ENCODE data around the gene NDUFAF2. TPM values are rescaled to one million over a fixed set of nuclear protein-coding genes. Genes with fewer than 3 reads are reported as not detected.
"Not testable (repeated sequence)": the region's sequence is repeated elsewhere in the genome, so short reads cannot be mapped to it uniquely, and the experiment has no call there.

NDUFAF2 gene
- total RNA-seq, 1 donor from 2014 or later: 46.0 TPM

DNA sequence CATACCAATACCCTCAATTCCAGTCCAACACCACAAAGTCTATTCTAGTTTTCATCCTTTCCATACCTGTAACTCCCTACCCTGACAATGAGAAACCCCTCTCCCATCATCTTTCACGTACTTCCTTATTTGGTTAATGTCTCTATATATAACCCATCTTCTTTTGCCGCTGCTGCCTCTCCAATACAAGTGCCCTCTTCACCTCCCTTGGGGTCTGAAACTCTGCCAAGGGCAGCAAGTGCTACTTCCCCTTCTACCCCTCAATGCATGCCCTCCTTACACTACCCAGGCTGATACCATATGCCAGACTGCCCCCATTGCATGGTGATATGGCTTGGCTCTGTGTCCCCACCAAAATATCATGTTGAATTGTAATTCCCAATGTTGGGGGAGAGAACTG is 241.6 kb downstream of the NDUFAF2 start:
- Histone ChIP-seq H4K20me1 (ENCODE audit: insufficient read depth, low read length) (no peaks in the 10 kb centered on the region), H3K4me1 (ENCODE audit: insufficient read depth, low read length) (no peaks in the 10 kb centered on the region), H3K4me3 (ENCODE audit: insufficient read depth, low read depth, low read length) (no peak overlapping the region), H2AFZ (ENCODE audit: low read depth, low read length) (no peak overlapping the region), H3K27ac (ENCODE audit: low read depth, low read length) (no peak overlapping the region), H3K9me3 (ENCODE audit: insufficient read depth, low read depth, low read length) (no peaks in the 10 kb centered on the region), H3K79me2 (ENCODE audit: insufficient read depth, low read length) (no peaks in the 10 kb centered on the region), H3K36me3 (ENCODE audit: insufficient read depth, low read length) (no peaks in the 10 kb centered on the region), H3K27me3 (ENCODE audit: insufficient read depth, low read length) (no peaks in the 10 kb centered on the region), H3K4me2 (ENCODE audit: low read length) (no peak overlapping the region), H3K9ac (ENCODE audit: low read length) (no peak overlapping the region)
- Mint-ChIP-seq H3K9me3 (ENCODE audit: unreplicated experiment) (peaks cover 5% of the 10 kb centered on the region), H3K27ac (ENCODE audit: unreplicated experiment) (no peak overlapping the region), H3K36me3 (ENCODE audit: low read depth, unreplicated experiment) (peaks cover 5% of the 10 kb centered on the region), H3K4me3 (ENCODE audit: unreplicated experiment) (no peak overlapping the region), H3K27me3 (ENCODE audit: low read depth, unreplicated experiment) (no peaks in the 10 kb centered on the region), H3K4me1 (ENCODE audit: low read depth, unreplicated experiment) (peaks cover 2% of the 10 kb centered on the region)
- DNase-seq (ENCODE audit: low read depth): no peak
- TF ChIP-seq EZH2 (IDR thresholded peaks at IDR 0.05; ENCODE audit: insufficient read depth, low read length): no peak
- FAIRE-seq: no peak

DNA sequence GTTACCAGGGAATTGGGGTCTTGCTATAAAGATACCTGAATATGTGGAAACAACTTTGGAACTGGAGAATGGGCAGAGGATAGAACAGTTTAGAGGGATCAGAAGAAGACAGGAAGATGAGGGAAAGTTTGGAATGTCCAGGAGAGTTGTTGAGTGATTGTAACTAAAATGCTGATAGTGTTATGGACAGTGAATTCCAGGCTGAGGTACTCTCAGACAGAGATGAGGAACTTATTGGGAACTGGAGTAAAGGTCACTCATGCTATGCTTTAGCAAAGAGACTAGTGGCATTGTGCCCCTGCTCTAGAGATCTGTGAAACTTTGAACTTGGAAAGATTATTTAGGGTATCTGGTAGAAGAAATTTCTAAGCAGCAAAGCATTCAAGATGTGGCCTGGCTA is 242.3 kb downstream of the NDUFAF2 start:
- not testable (repeated sequence) for H3K36me3 Mint-ChIP-seq (ENCODE audit: low read depth, unreplicated experiment); H3K27ac Mint-ChIP-seq (ENCODE audit: unreplicated experiment); H3K4me1 Mint-ChIP-seq (ENCODE audit: low read depth, unreplicated experiment); H2AFZ ChIP-seq (ENCODE audit: low read depth, low read length); H3K4me2 ChIP-seq (ENCODE audit: low read length); DNase-seq (ENCODE audit: low read depth); H3K9me3 ChIP-seq (ENCODE audit: insufficient read depth, low read depth, low read length); H3K9me3 Mint-ChIP-seq (ENCODE audit: unreplicated experiment); H3K4me1 ChIP-seq (ENCODE audit: insufficient read depth, low read length); FAIRE-seq; H3K9ac ChIP-seq (ENCODE audit: low read length); H3K4me3 Mint-ChIP-seq (ENCODE audit: unreplicated experiment); H3K36me3 ChIP-seq (ENCODE audit: insufficient read depth, low read length); H4K20me1 ChIP-seq (ENCODE audit: insufficient read depth, low read length); H3K27ac ChIP-seq (ENCODE audit: low read depth, low read length); H3K27me3 ChIP-seq (ENCODE audit: insufficient read depth, low read length); H3K27me3 Mint-ChIP-seq (ENCODE audit: low read depth, unreplicated experiment); H3K79me2 ChIP-seq (ENCODE audit: insufficient read depth, low read length); H3K4me3 ChIP-seq (ENCODE audit: insufficient read depth, low read depth, low read length)

DNA sequence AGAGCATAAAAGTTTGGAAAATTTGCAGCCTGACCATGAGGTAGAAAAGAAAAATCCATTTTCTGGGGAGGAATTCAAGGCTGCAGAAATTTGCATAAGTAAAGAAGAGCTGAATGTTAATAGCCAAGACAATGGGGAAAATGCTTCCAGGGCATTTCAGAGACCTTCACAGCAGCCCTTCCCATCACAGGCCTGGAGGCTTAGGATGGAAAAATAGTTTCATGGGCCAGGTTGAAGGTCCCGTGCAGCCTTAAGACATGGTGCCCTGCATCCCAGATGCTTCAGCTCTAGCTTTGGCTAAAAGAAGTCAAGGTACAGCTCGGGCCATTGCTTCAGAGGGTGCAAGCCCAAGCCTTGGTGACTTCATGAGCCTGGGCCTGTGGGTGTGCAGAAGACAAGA is 242.8 kb downstream of the NDUFAF2 start:
- not testable (repeated sequence) for H3K4me1 ChIP-seq (ENCODE audit: insufficient read depth, low read length); H3K27ac ChIP-seq (ENCODE audit: low read depth, low read length); DNase-seq (ENCODE audit: low read depth); H3K27me3 ChIP-seq (ENCODE audit: insufficient read depth, low read length); H3K4me1 Mint-ChIP-seq (ENCODE audit: low read depth, unreplicated experiment); H3K9ac ChIP-seq (ENCODE audit: low read length); H3K4me2 ChIP-seq (ENCODE audit: low read length); H3K79me2 ChIP-seq (ENCODE audit: insufficient read depth, low read length); H3K36me3 ChIP-seq (ENCODE audit: insufficient read depth, low read length); H3K27ac Mint-ChIP-seq (ENCODE audit: unreplicated experiment); H3K27me3 Mint-ChIP-seq (ENCODE audit: low read depth, unreplicated experiment); H2AFZ ChIP-seq (ENCODE audit: low read depth, low read length); H3K9me3 ChIP-seq (ENCODE audit: insufficient read depth, low read depth, low read length); FAIRE-seq; H3K36me3 Mint-ChIP-seq (ENCODE audit: low read depth, unreplicated experiment); H3K4me3 ChIP-seq (ENCODE audit: insufficient read depth, low read depth, low read length); H3K4me3 Mint-ChIP-seq (ENCODE audit: unreplicated experiment); H3K9me3 Mint-ChIP-seq (ENCODE audit: unreplicated experiment); H4K20me1 ChIP-seq (ENCODE audit: insufficient read depth, low read length)

DNA sequence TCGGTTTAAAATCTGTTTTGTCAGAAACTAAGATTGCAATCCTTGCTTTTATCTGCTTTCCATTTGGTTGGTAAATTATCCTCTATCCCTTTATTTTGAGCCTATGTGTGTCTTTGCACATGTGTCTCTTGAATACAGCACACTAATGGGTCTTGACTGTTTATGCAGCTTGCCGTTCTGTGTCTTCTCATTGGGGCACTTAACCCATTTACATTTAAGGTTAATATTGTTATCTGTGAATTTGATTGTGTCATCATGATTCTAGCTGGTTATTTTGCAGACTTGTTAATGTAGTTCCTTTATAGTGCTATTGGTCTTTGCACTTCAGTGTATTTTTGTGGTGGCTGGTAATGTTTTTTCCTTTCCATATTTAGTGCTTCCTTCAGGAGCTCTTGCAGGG is 253.6 kb downstream of the NDUFAF2 start:
- Mint-ChIP-seq H3K36me3 (ENCODE audit: low read depth, unreplicated experiment) (peaks cover 3% of the 10 kb centered on the region), H3K27ac (ENCODE audit: unreplicated experiment) (no peak overlapping the region), H3K27me3 (ENCODE audit: low read depth, unreplicated experiment) (no peaks in the 10 kb centered on the region), H3K4me3 (ENCODE audit: unreplicated experiment) (no peak overlapping the region), H3K4me1 (ENCODE audit: low read depth, unreplicated experiment) (peaks cover 2% of the 10 kb centered on the region), H3K9me3 (ENCODE audit: unreplicated experiment) (peaks cover 15% of the 10 kb centered on the region)
- Histone ChIP-seq H3K27ac (ENCODE audit: low read depth, low read length) (no peak overlapping the region), H3K27me3 (ENCODE audit: insufficient read depth, low read length) (no peaks in the 10 kb centered on the region), H2AFZ (ENCODE audit: low read depth, low read length) (no peak overlapping the region), H3K4me1 (ENCODE audit: insufficient read depth, low read length) (no peaks in the 10 kb centered on the region), H3K36me3 (ENCODE audit: insufficient read depth, low read length) (no peaks in the 10 kb centered on the region), H3K4me2 (ENCODE audit: low read length) (no peak overlapping the region), H3K79me2 (ENCODE audit: insufficient read depth, low read length) (no peaks in the 10 kb centered on the region), H3K9ac (ENCODE audit: low read length) (no peak overlapping the region), H3K4me3 (ENCODE audit: insufficient read depth, low read depth, low read length) (no peak overlapping the region), H4K20me1 (ENCODE audit: insufficient read depth, low read length) (no peaks in the 10 kb centered on the region), H3K9me3 (ENCODE audit: insufficient read depth, low read depth, low read length) (no peaks in the 10 kb centered on the region)
- FAIRE-seq (no peak), DNase-seq (ENCODE audit: low read depth) (no peak)
- TF ChIP-seq EZH2 (IDR thresholded peaks at IDR 0.05; ENCODE audit: insufficient read depth, low read length): no peak
- TF ChIP-seq, protein P1, sequence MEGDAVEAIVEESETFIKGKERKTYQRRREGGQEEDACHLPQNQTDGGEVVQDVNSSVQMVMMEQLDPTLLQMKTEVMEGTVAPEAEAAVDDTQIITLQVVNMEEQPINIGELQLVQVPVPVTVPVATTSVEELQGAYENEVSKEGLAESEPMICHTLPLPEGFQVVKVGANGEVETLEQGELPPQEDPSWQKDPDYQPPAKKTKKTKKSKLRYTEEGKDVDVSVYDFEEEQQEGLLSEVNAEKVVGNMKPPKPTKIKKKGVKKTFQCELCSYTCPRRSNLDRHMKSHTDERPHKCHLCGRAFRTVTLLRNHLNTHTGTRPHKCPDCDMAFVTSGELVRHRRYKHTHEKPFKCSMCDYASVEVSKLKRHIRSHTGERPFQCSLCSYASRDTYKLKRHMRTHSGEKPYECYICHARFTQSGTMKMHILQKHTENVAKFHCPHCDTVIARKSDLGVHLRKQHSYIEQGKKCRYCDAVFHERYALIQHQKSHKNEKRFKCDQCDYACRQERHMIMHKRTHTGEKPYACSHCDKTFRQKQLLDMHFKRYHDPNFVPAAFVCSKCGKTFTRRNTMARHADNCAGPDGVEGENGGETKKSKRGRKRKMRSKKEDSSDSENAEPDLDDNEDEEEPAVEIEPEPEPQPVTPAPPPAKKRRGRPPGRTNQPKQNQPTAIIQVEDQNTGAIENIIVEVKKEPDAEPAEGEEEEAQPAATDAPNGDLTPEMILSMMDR (IDR thresholded peaks at IDR 0.05; ENCODE audit: insufficient read depth, low read depth, low read length): no peak
